GM13976 (cell line): Measurements from ENCODE around the gene PKNOX1.

Source experiments
- DNase-seq: peaks from one replicate; pipeline ENCODE4 v3.0.0; 2012; ENCODE audit warnings: low spot score
- CTCF ChIP-seq: IDR thresholded peaks from 2 replicates; pipeline ENCODE4 v1.5.1; 2012; ENCODE audit warnings: borderline replicate concordance, mild to moderate bottlenecking; ENCODE audit not compliant: insufficient read depth; ENCODE audit errors: extremely low read depth, missing control alignments, control extremely low read depth
- in situ Hi-C: fragments of 300-500 bp; cut with MboI; formaldehyde crosslinking; loops from one replicate; pipeline ENCODE4 v1.12.0; 2022; ENCODE audit warnings: low sequenced_read_pairs, mixed read lengths, inconsistent platforms; ENCODE audit not compliant: unreplicated experiment

The PKNOX1 gene

DNA sequence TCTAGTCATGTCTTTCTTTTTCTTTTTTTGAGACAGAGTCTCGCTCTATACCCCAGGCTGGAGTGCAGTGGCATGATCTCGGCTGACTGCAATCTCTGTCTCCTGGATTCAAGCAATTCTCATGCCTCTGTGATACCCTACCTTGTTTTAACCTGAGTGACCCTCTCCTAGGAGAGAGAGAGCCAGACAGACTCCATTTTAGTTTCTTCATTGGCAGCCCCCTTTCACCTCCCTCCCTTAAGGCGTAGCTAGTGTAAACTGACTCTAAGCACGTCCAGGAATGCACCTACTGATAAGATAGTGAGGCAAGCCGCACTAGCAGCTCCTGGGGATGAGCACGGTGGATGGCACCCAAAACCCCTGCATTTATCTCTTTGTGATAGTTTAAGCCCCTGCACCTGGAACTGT, 5.2 kb upstream of the PKNOX1 start:
- TF ChIP-seq CTCF: no peak
- no peak for DNase-seq
- in situ Hi-C loops: no loop called here

GRCh38 chr21:42970946-42971653, 3.3 kb upstream of the PKNOX1 start:
- no peak for DNase-seq
- in situ Hi-C loops: no loop called here
- TF ChIP-seq CTCF: no peak

DNA sequence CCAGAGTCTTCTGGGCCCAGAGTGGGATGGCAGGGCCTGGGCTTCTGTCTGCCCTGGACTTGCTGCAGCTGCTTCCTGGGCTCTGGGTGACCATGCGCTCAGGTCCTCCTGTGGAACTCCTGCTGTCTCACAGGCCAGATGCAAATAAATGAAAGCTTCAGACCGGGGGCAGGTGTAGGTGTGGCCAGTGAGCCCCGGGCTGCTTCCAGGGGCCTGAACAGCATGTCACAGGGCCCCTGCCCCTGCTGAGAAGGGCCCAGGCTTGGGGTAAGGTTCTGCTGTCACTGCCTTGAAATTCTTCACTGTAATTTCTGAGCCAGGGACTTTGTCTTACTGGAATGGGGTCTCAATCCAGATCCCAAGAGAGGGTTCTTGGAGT, 2.5 kb upstream of the PKNOX1 start:
- in situ Hi-C loops: no loop called here
- no peak for TF ChIP-seq CTCF
- no peak for DNase-seq

DNA sequence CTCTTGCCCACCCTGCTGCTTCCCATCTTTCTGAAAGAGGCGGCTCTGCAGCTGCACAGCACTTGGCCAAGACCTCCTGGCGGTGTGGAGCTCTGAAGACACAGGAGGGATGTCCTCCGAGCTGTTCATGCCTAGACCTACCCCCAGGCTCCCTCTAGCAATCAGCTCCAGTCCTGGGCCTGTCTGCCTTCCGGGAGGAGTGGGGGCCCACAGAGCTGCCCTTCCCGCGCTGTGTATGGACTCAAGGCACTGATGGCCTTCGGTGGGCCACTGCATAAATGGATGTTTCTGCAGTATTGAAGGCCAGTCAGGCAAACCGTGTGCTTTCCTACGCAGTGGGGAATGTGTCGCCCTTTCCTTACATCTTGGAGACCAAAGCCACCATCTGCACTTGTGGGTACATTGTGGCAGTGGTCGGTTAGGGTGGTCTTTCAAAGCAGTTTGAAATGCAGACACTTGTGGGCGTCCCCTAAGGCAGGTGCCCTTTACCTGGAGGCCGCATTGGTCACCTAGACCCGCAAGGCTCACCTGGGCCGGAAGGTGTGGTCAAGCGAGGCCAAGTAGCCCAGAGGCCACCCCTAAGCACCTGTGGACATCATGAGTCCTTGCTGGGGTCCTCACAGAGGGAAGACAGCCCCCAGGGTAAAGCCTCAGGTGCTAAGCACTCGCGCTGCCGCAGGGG, 912 bp upstream of the PKNOX1 start:
- no peak for DNase-seq
- in situ Hi-C loops: no loop called here
- no peak for TF ChIP-seq CTCF

- DNase-seq: peak; percentile 86
- in situ Hi-C loops: no loop called here
- no peak for TF ChIP-seq CTCF
Observed at GRCh38 chr21:42974832-42975820, 764 bp downstream of the PKNOX1 start.

DNA sequence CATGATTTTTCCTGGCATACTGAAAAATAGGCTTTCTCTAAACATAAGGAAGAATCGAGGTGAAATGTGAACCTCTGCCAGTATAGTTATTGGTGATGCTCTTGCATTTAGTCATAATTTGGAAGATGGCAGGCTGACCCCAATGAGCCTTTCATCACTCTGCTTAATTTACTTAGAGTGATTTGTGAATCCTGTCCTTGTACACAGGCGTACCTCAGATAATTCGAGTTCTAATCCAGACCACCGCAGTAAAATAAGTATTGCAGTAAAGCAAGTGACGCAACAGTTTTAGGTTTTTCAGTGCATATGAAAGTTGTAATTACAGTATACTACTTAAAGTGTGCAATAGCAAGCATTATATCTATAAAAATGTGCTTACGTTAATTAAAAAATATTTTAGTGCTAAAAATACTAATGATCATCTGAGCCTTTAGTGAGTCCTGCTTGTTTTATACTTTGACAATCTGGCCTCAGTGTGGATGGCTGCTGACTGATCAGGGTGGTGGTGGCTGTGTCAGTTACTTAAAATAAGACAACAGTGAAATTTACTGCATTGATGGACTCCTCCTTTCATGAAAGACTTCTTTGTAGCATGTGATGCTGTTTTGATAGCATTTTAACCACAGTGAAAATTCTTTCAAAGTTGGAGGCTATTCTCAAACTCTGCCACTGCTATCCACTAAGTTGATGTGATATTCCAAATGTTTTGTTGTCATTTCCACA, 1.7 kb downstream of the PKNOX1 start:
- in situ Hi-C loops: no loop called here

More for the DNA sequence above, 1.7 kb downstream of the PKNOX1 start:
- no peak for DNase-seq
- TF ChIP-seq CTCF: no peak
